Panc1 (cell line): ENCODE results near the gene CACNA1C. TPM values are rescaled to one million over a fixed set of nuclear protein-coding genes. Genes with fewer than 3 reads are reported as not detected.

Experiments
- ATAC-seq: fragments of 200-7000 bp; cut with Tn5 transposase; 2 replicates; pipeline ENCODE4 v1.9.1; 2020; ENCODE audit warnings: mild to moderate bottlenecking, moderate library complexity
- BruUV-seq: library from RNA; stranded (reverse); fragments of 400-500 nt; replicated peaks from 2 replicates; lab custom pipeline; 2021; lab: Mats Ljungman, UMichigan
- CTCF ChIA-PET: fragments of 300-600 bp; sonication (Branson Sonifier 250); formaldehyde crosslinking; loops from one replicate; lab custom pipeline; 2022; ENCODE audit warnings: antibody characterized with exemption; lab: Charles Lee
- POLR2A ChIA-PET: fragments of 300-600 bp; sonication (Branson Sonifier 250); formaldehyde crosslinking; loops from one replicate; lab custom pipeline; 2022; ENCODE audit warnings: antibody characterized with exemption; lab: Charles Lee
- DNase-seq: peaks from one replicate; pipeline ENCODE4 v3.0.0-alpha.2; 2010; ENCODE audit warnings: low read depth, low spot score
- H3K27ac ChIP-seq: 2 replicates; pipeline ENCODE4 v1.5.1; 2011; ENCODE audit warnings: mild to moderate bottlenecking, low read length, inconsistent platforms
- H3K27me3 ChIP-seq: fragments of 200-500 bp; sonication (Bioruptor generic); 2 replicates; pipeline ENCODE4 v1.6.0; 2014; ENCODE audit warnings: low read length, inconsistent platforms; ENCODE audit not compliant: control insufficient read depth, insufficient read depth
- H3K36me3 ChIP-seq: fragments of 200-500 bp; sonication (Bioruptor generic); 2 replicates; pipeline ENCODE4 v1.5.1; 2014; ENCODE audit warnings: inconsistent platforms, mild to moderate bottlenecking, low read length, moderate library complexity; ENCODE audit not compliant: control insufficient read depth, insufficient read depth
- H3K4me1 ChIP-seq: 2 replicates; pipeline ENCODE4 v1.5.1; 2011; ENCODE audit warnings: inconsistent platforms, mild to moderate bottlenecking, low read length, moderate library complexity; ENCODE audit not compliant: control insufficient read depth, insufficient read depth
- H3K4me3 ChIP-seq, 2 experiments: 2 replicates each; pipeline ENCODE4 v1.5.1; 2011 to 2012; ENCODE audit warnings: low read depth in 2 of 2, low read length in 2 of 2, mild to moderate bottlenecking in 2 of 2, inconsistent platforms in 1 of 2, moderate library complexity in 1 of 2
- H3K9me3 ChIP-seq: fragments of 200-500 bp; sonication (Bioruptor generic); 2 replicates; pipeline ENCODE4 v1.5.1; 2014; ENCODE audit warnings: low read depth, mild to moderate bottlenecking, inconsistent platforms, low read length, moderate library complexity; ENCODE audit not compliant: control insufficient read depth, insufficient read depth
- CTCF ChIP-seq: fragments of 450-650 bp; IDR thresholded peaks from 2 replicates; pipeline ENCODE4 v1.5.1; 2017; ENCODE audit warnings: mild to moderate bottlenecking
- POLR2AphosphoS5 ChIP-seq: IDR thresholded peaks from 2 replicates; pipeline ENCODE4 v1.6.1; 2012; ENCODE audit warnings: mild to moderate bottlenecking, low read depth, low read length, moderate library complexity
- REST ChIP-seq, 2 experiments: IDR thresholded peaks; 2 replicates each; pipeline ENCODE4 v1.6.1; 2011 to 2012; ENCODE audit warnings: low read depth in 2 of 2, control low read depth in 1 of 2, low read length in 1 of 2, mild to moderate bottlenecking in 1 of 2, moderate library complexity in 1 of 2; ENCODE audit not compliant: insufficient read depth in 1 of 2
- SIN3A ChIP-seq: IDR thresholded peaks from 2 replicates; pipeline ENCODE4 v1.6.1; 2012; ENCODE audit warnings: low read depth, mild to moderate bottlenecking, low read length, moderate library complexity, borderline replicate concordance; ENCODE audit not compliant: insufficient read depth
- TCF7L2 ChIP-seq: IDR thresholded peaks from 2 replicates; pipeline ENCODE4 v1.6.1; 2011; ENCODE audit warnings: mild to moderate bottlenecking, low read depth, low read length, inconsistent platforms
- in situ Hi-C: cut with HindIII; loops from 2 replicates; pipeline ENCODE4 v1.10.0; 2016; ENCODE audit warnings: low sequenced_read_pairs, low pct_unique_long_range_greater_than_20kb
- intact Hi-C: fragments of 100-400 bp; cut with micrococcal nuclease; formaldehyde crosslinking; loops from one replicate; pipeline ENCODE4 v1.10.0; 2022; ENCODE audit not compliant: unreplicated experiment
- total RNA-seq: library from RNA; stranded (reverse); gene quantifications from one replicate; pipeline ENCODE4 v1.2.1, GENCODE V29; 2021; ENCODE audit not compliant: unreplicated experiment

Gene CACNA1C
- total RNA-seq, 1 experiment from 2014 or later, result 0.03 TPM

DNA sequence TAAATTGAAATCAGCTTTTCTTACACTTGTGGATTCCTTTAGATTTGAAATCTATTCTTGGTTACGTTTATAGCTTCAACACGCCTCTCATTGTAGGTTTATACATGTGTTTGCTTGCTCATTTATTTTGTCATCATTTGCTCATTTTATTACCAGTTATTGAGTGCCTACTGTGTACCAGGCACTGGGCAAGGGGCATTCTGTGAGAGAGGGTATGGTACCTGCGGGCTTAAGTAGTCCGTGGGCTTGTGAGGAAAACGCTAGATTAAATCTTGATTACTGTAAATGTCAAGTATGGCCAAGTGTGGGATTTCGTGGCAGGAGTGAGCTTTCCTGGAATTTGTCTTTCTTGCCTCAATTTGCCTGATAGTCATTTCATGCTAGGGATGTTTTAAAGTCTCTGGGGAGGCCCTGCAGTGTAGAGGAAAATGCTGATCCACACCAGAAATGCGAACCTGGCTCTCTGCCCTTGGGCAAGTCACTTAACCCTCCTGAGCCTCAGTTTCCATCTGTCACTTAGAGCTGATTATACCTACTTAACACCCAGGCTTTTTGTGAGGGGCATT is 92.7 kb downstream of the CACNA1C start:
- POLR2A ChIA-PET, result no interaction called here
- H3K27me3 ChIP-seq, result peaks cover 7% of the 10 kb centered on the region; the same call in 1 of the 2 replicates
- intact Hi-C loops (no loop called here), in situ Hi-C loops (no loop called here)
- H3K27ac ChIP-seq, result no peak overlapping the region
- DNase-seq (no peak), ATAC-seq (no peak)
- H3K4me1 ChIP-seq, result no peaks in the 10 kb centered on the region
- CTCF ChIA-PET, result no interaction called here
- no peaks in the 10 kb centered on the region for H3K36me3 ChIP-seq
- no TSS peak for BruUV-seq
- no peak overlapping the region for H3K4me3 ChIP-seq
- TF ChIP-seq SIN3A (no peak), POLR2AphosphoS5 (no peak), CTCF (no peak), TCF7L2 (no peak), REST (IDR thresholded peaks at IDR 0.05; ENCODE audit: insufficient read depth in 1 of 2, low read depth in 2 of 2, low read length in 1 of 2) (no peak)
- H3K9me3 ChIP-seq, result no peaks in the 10 kb centered on the region

- H3K9me3 ChIP-seq, result no peaks in the 10 kb centered on the region
- ChIA-PET POLR2A (no interaction called here), CTCF (no interaction called here)
- DNase-seq (no peak), ATAC-seq (no peak)
- no TSS peak for BruUV-seq
- in situ Hi-C loops (no loop called here), intact Hi-C loops (no loop called here)
- TF ChIP-seq SIN3A (no peak), CTCF (no peak), TCF7L2 (no peak), REST (IDR thresholded peaks at IDR 0.05; ENCODE audit: insufficient read depth in 1 of 2, low read depth in 2 of 2, low read length in 1 of 2) (no peak), POLR2AphosphoS5 (no peak)
- no peak overlapping the region for H3K4me3 ChIP-seq
- peaks cover 7% of the 10 kb centered on the region; the same call in 1 of the 2 replicates for H3K27me3 ChIP-seq
- no peak overlapping the region for H3K27ac ChIP-seq
- H3K4me1 ChIP-seq, result no peaks in the 10 kb centered on the region
- no peaks in the 10 kb centered on the region for H3K36me3 ChIP-seq
Measured at GRCh38 chr12:2147335-2147734, 94.5 kb downstream of the CACNA1C start.
